NCI-H1436 treated with DMSO at 0.1 percent for 48 hours (cell line): ENCODE results near the gene MFSD1.
"Not testable (repeated sequence)": the region's sequence is repeated elsewhere in the genome, so short reads cannot be mapped to it uniquely, and the experiment has no call there.

ENCODE experiments used
- DNase-seq: peaks from one replicate; lab custom pipeline; 2025; lab: John Stamatoyannopoulos, UW

MFSD1 gene

GRCh38 chr3:158776531-158776930 lies 25.3 kb upstream of the MFSD1 start:
- DNase-seq, result no peak

- DNase-seq, result no peak
Observed at GRCh38 chr3:158777161-158777873, 24.5 kb upstream of the MFSD1 start.

- DNase-seq, result no peak
Observed at GRCh38 chr3:158780766-158781165, 21.1 kb upstream of the MFSD1 start.

- no peak for DNase-seq
Observed at GRCh38 chr3:158781191-158781590, 20.7 kb upstream of the MFSD1 start.

- no peak for DNase-seq
Observed at GRCh38 chr3:158781849-158782248, 20.0 kb upstream of the MFSD1 start.

GRCh38 chr3:158782283-158782989 lies 19.4 kb upstream of the MFSD1 start:
- no peak for DNase-seq

GRCh38 chr3:158783051-158783450 lies 18.8 kb upstream of the MFSD1 start:
- no peak for DNase-seq

- DNase-seq, result no peak
Observed at GRCh38 chr3:158785972-158786371, 15.9 kb upstream of the MFSD1 start.

GRCh38 chr3:158788446-158788845 lies 13.4 kb upstream of the MFSD1 start:
- DNase-seq, result no peak

GRCh38 chr3:158789592-158789991 lies 12.3 kb upstream of the MFSD1 start:
- DNase-seq, result no peak

- peak; percentile 16 for DNase-seq
Observed at GRCh38 chr3:158790901-158791589, 10.8 kb upstream of the MFSD1 start.

- DNase-seq, result not testable (repeated sequence)
Observed at GRCh38 chr3:158791590-158791920, 10.3 kb upstream of the MFSD1 start.

- no peak for DNase-seq
Observed at GRCh38 chr3:158792709-158793108, 9.1 kb upstream of the MFSD1 start.

GRCh38 chr3:158794206-158794605 lies 7.6 kb upstream of the MFSD1 start:
- DNase-seq, result no peak

- no peak for DNase-seq
Observed at GRCh38 chr3:158794936-158795518, 6.8 kb upstream of the MFSD1 start.

- DNase-seq, result no peak
Observed at GRCh38 chr3:158801201-158801600, 653 bp upstream of the MFSD1 start.

- no peak for DNase-seq
Observed at GRCh38 chr3:158802409-158803268, 785 bp downstream of the MFSD1 start.

GRCh38 chr3:158804441-158804840 lies 2.6 kb downstream of the MFSD1 start:
- no peak for DNase-seq

GRCh38 chr3:158808697-158809096 lies 6.8 kb downstream of the MFSD1 start:
- no peak for DNase-seq

- no peak for DNase-seq
Observed at GRCh38 chr3:158809642-158810041, 7.8 kb downstream of the MFSD1 start.

- no peak for DNase-seq
Observed at GRCh38 chr3:158810823-158811724, 9.2 kb downstream of the MFSD1 start.
